ENCODE data around the gene TMEM108.

- TF ChIP-seq CTCF (IDR thresholded peaks at IDR 0.05) (no peak), POLR2A (IDR thresholded peaks at IDR 0.05) (no peak)
These were observed 131.3 kb downstream of the TMEM108 start for GRCh38 chr3:133169331-133170068.

Measured in lower leg skin (tissue), 3 donors.